Activated CD8-positive, alpha-beta memory T cell treated with anti-CD3 and anti-CD28 coated beads, Interleukin-2, amount 50 U/mL, for 24 hours (primary cell): Measurements from ENCODE around the gene HMCN2.

ENCODE experiments used
- DNase-seq: peaks from one replicate; pipeline ENCODE4 v3.0.0-alpha.2; 2020; ENCODE audit errors: extremely low read depth

Gene HMCN2

GRCh38 chr9:130265431-130266235 is at the start of gene HMCN2:
Gene HMCN2, plus strand, starts transcription at chr9:130265760. Its CDS starts 119 bp downstream, at chr9:130265879.
- no peak for DNase-seq

GRCh38 chr9:130217838-130218237 is 47.7 kb upstream of the HMCN2 start:
- DNase-seq = no peak

- no peak for DNase-seq
Measured at GRCh38 chr9:130219661-130220096, 45.9 kb upstream of the HMCN2 start.

- DNase-seq = no peak
Measured at GRCh38 chr9:130220352-130220751, 45.2 kb upstream of the HMCN2 start.

GRCh38 chr9:130222833-130223232 is 42.7 kb upstream of the HMCN2 start:
- DNase-seq = no peak

GRCh38 chr9:130225071-130225470 is 40.5 kb upstream of the HMCN2 start:
- no peak for DNase-seq

GRCh38 chr9:130225586-130225985 is 40.0 kb upstream of the HMCN2 start:
- no peak for DNase-seq

GRCh38 chr9:130226112-130226511 is 39.4 kb upstream of the HMCN2 start:
- no peak for DNase-seq

GRCh38 chr9:130227833-130228232 is 37.7 kb upstream of the HMCN2 start:
- no peak for DNase-seq

- DNase-seq = no peak
Measured at GRCh38 chr9:130229759-130230158, 35.8 kb upstream of the HMCN2 start.

GRCh38 chr9:130230631-130231030 is 34.9 kb upstream of the HMCN2 start:
- no peak for DNase-seq

GRCh38 chr9:130232899-130233586 is 32.5 kb upstream of the HMCN2 start:
- DNase-seq = no peak

GRCh38 chr9:130233587-130233945 is 32.0 kb upstream of the HMCN2 start:
- DNase-seq = no peak

GRCh38 chr9:130234340-130235260 is 31.0 kb upstream of the HMCN2 start:
- no peak for DNase-seq

GRCh38 chr9:130235558-130236435 is 29.8 kb upstream of the HMCN2 start:
- peak; percentile 34 for DNase-seq

- no peak for DNase-seq
Measured at GRCh38 chr9:130236436-130236985, 29.0 kb upstream of the HMCN2 start.

GRCh38 chr9:130237076-130237475 is 28.5 kb upstream of the HMCN2 start:
- DNase-seq = no peak

GRCh38 chr9:130237763-130238524 is 27.6 kb upstream of the HMCN2 start:
- no peak for DNase-seq

GRCh38 chr9:130239363-130239695 is 26.2 kb upstream of the HMCN2 start:
- no peak for DNase-seq

- DNase-seq = peak; percentile 17
Measured at GRCh38 chr9:130239741-130240241, 25.8 kb upstream of the HMCN2 start.
